OCI-M2 (cell line): ENCODE measurements around the gene TMEM63B.

Experiments
- DNase-seq: peaks from one replicate; lab custom pipeline; 2025; ENCODE audit not compliant: unreplicated experiment; lab: John Stamatoyannopoulos, UW

The TMEM63B gene

GRCh38 chr6:44116641-44117382 is 10.5 kb upstream of the TMEM63B start:
- DNase-seq: no peak

DNA sequence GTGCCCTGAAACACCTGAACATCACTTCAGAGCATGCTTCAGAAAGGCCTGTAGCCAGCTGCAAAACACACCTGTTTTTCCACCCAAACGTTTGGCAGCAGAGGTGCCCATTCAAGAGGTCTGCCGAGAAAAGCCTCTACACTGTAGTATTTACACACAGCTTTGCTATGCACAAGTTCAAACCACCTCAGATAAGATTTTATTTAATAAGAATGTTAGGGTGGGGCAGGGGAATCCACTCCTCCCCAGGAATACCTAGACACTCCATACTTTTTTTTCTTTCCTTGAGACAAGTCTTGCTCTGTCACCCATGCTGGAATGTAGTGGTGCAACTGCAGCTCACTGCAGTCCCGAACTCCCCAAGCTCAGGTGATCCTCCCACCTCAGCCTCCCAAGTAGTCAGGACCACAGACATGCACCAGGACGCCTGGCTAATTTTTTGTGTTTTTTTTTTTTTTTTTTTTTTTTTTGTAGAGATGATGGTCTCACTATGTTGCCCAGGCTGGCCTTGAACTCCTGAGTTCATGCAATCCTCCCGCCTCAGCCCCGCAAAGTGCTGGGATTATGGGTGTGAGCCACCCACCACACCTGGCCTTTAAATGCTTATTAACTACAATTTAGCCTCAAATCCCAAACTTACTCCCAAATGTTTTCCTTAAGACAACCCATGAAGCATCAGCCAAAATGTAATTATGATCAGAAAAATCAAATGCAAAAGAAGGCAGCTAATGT is 9.8 kb upstream of the TMEM63B start:
- no peak for DNase-seq

GRCh38 chr6:44119704-44120262 is 7.6 kb upstream of the TMEM63B start:
- no peak for DNase-seq

GRCh38 chr6:44120692-44121443 is 6.5 kb upstream of the TMEM63B start:
- no peak for DNase-seq

- no peak for DNase-seq
Measured at GRCh38 chr6:44122801-44123200, 4.6 kb upstream of the TMEM63B start.

GRCh38 chr6:44123544-44123943 is 3.8 kb upstream of the TMEM63B start:
- no peak for DNase-seq

- peak; percentile 35 for DNase-seq
Measured at GRCh38 chr6:44126320-44127149, 819 bp upstream of the TMEM63B start.

DNA sequence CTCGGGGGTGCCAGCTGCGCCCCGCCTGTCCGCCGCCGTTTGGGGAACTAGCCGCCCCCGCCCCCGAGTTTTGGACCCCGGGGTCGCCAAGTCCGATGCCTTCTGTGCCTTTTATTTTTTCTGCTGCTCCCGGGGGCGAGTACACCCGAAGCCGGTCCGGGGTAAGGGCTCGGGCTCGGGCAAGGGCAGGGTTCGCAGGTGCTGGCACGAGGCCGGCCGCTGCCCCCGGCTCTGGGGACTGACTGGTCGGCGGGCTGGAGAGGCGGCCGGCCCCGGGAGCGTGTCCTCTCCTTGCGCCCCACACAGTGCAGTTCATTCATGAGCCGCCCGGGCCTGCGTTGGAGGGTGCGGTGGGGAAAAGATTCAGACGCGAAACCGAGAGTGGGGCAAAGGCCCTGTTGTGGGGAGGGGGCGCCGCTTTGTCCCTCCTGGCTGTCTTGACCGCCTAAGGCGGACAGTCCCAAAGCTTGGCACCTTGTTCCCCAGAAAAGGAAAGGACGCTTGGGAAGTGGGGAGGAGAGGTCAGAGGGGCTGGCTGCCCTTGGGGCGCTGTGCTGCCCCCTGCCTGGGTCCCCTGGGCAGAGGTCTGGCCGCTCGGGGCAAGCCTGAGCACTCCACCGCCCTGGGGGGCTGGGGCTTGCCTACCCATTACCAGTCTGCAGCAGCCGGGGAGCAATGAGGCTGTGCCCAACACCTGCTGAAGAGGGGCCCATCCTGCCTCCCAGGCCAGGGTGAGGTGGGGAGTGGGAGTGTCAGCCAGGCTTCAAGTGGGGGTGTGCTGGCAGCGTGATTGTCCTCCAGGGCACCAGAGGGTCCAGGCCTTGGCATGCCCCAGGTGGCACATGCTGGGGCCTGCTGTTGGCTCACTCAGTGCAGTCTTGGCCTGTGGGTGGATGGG is 915 bp downstream of the TMEM63B start:
- DNase-seq: no peak

DNA sequence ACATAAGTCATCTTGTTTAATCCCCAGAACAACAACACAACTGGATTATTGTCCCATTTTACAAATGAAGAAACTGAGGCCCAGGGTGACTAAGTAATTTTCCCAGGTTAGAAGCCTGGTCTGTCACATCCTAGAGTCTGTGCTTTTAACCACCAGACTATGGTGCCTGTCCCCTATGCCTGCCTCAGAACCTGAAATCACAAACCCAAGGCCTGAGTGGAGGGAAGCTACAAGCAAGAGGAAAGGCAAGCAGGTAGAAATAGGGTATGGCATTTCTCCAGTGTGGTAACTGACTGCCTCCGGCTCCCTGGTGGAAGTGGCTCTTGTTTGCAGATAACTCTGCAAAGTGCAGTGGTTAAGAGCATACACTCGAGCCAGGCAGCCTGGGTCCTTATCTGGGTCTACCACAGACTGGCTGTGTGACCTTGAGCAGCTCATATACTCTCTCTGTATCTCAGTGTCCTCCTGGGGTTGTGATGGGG is 2.5 kb downstream of the TMEM63B start:
- no peak for DNase-seq

- no peak for DNase-seq
Measured at GRCh38 chr6:44131892-44132291, 4.5 kb downstream of the TMEM63B start.

DNA sequence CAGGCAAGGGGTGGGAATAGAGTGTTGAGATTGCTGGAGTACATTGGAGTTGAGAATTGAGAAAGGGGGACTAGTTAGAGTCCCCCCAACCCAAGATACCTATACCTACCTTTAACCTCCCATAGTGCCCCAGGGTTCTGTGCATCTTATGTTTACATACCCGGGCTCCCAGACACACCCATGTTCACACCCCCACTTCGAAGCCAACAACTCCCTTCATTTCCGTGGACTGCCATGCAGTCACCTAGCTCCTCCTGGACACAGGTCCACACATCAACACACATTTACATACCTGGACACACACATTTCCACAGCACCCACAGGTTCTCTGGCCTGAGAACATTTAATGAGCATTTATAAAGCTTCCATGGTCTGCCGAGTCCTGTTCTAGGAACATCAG is 5.1 kb downstream of the TMEM63B start:
- DNase-seq: no peak

GRCh38 chr6:44133003-44133931 is 5.9 kb downstream of the TMEM63B start:
- DNase-seq: no peak

- peak; percentile 40 for DNase-seq
Measured at GRCh38 chr6:44133981-44134711, 6.8 kb downstream of the TMEM63B start.

GRCh38 chr6:44135173-44135758 is 7.9 kb downstream of the TMEM63B start:
- DNase-seq: no peak

GRCh38 chr6:44135875-44136274 is 8.5 kb downstream of the TMEM63B start:
- DNase-seq: no peak

DNA sequence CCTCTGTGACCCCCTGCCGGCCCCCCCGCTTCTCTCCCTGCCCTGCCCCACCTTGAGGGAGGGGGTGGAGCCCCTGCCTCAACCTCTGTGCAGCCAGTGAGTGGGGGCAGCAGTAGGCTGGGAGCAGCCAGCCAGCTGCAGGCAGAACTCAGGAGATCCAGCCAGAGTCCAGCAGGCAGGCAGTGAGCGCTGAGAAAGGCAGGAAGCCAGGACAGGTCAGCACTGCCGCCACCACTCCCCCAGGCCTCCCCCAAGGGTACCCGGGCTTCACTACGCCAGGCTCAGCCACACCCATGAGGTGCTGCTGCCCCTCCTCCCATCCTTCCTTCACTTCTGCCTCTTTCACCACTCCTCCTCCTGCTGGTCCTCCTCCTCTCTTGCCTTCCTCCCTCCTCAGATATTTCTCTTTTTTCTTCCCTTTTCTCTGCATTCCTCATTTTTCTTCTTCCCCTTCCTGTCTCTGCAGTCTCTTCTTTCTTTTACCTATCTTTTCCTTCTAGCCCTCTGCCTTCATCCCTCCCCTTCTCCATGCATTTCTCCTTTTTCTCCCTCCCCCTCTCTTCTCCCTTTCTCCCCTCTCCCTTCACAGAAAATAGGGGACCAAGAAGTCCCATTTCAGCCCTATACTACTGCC is 11.5 kb downstream of the TMEM63B start:
- no peak for DNase-seq

DNA sequence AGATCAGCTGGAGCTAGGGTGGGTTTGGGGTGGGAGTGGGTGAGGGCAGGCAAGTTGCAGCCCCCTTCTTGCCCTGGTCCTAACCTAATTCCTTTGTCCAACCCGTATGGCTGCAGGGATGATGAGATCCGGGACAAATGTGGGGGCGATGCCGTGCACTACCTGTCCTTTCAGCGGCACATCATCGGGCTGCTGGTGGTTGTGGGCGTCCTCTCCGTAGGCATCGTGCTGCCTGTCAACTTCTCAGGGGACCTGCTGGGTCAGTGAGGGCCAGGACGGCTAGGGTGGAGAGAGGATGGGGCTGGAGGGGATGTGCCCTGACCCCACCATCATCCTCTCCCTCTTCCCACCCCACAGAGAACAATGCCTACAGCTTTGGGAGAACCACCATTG is 12.0 kb downstream of the TMEM63B start:
- DNase-seq: no peak
